Sigmoid colon (tissue), 4 donors: Measurements from ENCODE around the gene DNER.

Experiments
- POLR2A ChIP-seq, 2 donors: fragments of 450-650 bp; IDR thresholded peaks; one replicate each; pipeline ENCODE4 v1.6.1; 2016; ENCODE audit warnings: antibody characterized with exemption in 2 of 2, mild to moderate bottlenecking in 2 of 2, moderate library complexity in 2 of 2
- POLR2AphosphoS5 ChIP-seq, 4 donors: sonication (generic); formaldehyde crosslinking; IDR thresholded peaks; one replicate each; pipeline ENCODE4 v1.6.1; 2017; ENCODE audit warnings: antibody characterized with exemption in 4 of 4
- TF ChIP-seq, protein P1 (sequence below), 4 experiments: fragments of 450-650 bp in 3 of 4; fragments of 200-600 bp in 1 of 4; IDR thresholded peaks; one replicate each; pipeline ENCODE4 v1.5.1; 2016 to 2019; ENCODE audit warnings: antibody characterized with exemption in 4 of 4, mild to moderate bottlenecking in 3 of 4, moderate library complexity in 2 of 4

GRCh38 chr2:229718057-229718456, 3.7 kb upstream of the DNER start:
- TF ChIP-seq, protein P1, sequence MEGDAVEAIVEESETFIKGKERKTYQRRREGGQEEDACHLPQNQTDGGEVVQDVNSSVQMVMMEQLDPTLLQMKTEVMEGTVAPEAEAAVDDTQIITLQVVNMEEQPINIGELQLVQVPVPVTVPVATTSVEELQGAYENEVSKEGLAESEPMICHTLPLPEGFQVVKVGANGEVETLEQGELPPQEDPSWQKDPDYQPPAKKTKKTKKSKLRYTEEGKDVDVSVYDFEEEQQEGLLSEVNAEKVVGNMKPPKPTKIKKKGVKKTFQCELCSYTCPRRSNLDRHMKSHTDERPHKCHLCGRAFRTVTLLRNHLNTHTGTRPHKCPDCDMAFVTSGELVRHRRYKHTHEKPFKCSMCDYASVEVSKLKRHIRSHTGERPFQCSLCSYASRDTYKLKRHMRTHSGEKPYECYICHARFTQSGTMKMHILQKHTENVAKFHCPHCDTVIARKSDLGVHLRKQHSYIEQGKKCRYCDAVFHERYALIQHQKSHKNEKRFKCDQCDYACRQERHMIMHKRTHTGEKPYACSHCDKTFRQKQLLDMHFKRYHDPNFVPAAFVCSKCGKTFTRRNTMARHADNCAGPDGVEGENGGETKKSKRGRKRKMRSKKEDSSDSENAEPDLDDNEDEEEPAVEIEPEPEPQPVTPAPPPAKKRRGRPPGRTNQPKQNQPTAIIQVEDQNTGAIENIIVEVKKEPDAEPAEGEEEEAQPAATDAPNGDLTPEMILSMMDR (IDR thresholded peaks at IDR 0.05): no peak
- TF ChIP-seq POLR2AphosphoS5 (IDR thresholded peaks at IDR 0.05) (no peak), POLR2A (IDR thresholded peaks at IDR 0.05) (no peak)
